Measurements from ENCODE around the gene ITSN2. TPM values are rescaled to one million over a fixed set of nuclear protein-coding genes. Genes with fewer than 3 reads are reported as not detected.

Gene ITSN2
- polyA plus RNA-seq, 1 donor from 2014 or later = 10.6 TPM

- Histone ChIP-seq H3K79me2 (replicated peaks; ENCODE audit: insufficient read depth, low read length) (no peaks in the 10 kb centered on the region), H3K36me3 (ENCODE audit: insufficient read depth, low read length) (no peaks in the 10 kb centered on the region), H3K4me2 (ENCODE audit: low read length) (no peak overlapping the region), H3K27me3 (ENCODE audit: insufficient read depth, low read depth, low read length) (no peaks in the 10 kb centered on the region), H2AFZ (ENCODE audit: low read depth, low read length) (no peak overlapping the region), H4K20me1 (ENCODE audit: insufficient read depth) (no peaks in the 10 kb centered on the region), H3K27ac (ENCODE audit: low read length) (no peak overlapping the region), H3K9ac (ENCODE audit: low read length) (no peak overlapping the region), H3K4me3 (ENCODE audit: low read length) (no peak overlapping the region), H3F3A (ENCODE audit: insufficient read depth, low read length, poor library complexity, severe bottlenecking) (no peaks in the 10 kb centered on the region), H3K9me3 (ENCODE audit: low read length) (no peaks in the 10 kb centered on the region), H3K9me2 (ENCODE audit: insufficient read depth, low read length) (no peaks in the 10 kb centered on the region)
- TF ChIP-seq CTCF (IDR thresholded peaks at IDR 0.05; ENCODE audit: poor library complexity, severe bottlenecking) (no peak), RAD21 (conservative IDR thresholded peaks at IDR 0.05) (no peak), EZH2 (IDR thresholded peaks at IDR 0.05; ENCODE audit: borderline replicate concordance, insufficient read depth, low read length, poor library complexity, severe bottlenecking) (no peak), EP300 (conservative IDR thresholded peaks at IDR 0.05; ENCODE audit: poor library complexity, severe bottlenecking) (no peak), REST (IDR thresholded peaks at IDR 0.05; ENCODE audit: borderline replicate concordance) (no peak), POLR2AphosphoS5 (IDR thresholded peaks at IDR 0.05) (no peak), SMC3 (conservative IDR thresholded peaks at IDR 0.05; ENCODE audit: poor library complexity) (no peak), MXI1 (conservative IDR thresholded peaks at IDR 0.05; ENCODE audit: poor library complexity, severe bottlenecking) (no peak), TAF1 (IDR thresholded peaks at IDR 0.05; ENCODE audit: low read depth) (no peak)
Measured at GRCh38 chr2:24211408-24211807, 148.9 kb downstream of the ITSN2 start.

- H3K4me2 ChIP-seq (ENCODE audit: low read length) = no peak overlapping the region
- no peaks in the 10 kb centered on the region for H3K36me3 ChIP-seq (ENCODE audit: insufficient read depth, low read length)
- H4K20me1 ChIP-seq (ENCODE audit: insufficient read depth) = no peaks in the 10 kb centered on the region
Measured at GRCh38 chr2:24210723-24211122, 149.6 kb downstream of the ITSN2 start.

More at GRCh38 chr2:24210723-24211122, 149.6 kb downstream of the ITSN2 start:
- H3K27ac ChIP-seq (ENCODE audit: low read length) = no peak overlapping the region
- no peaks in the 10 kb centered on the region for H3K79me2 ChIP-seq (replicated peaks; ENCODE audit: insufficient read depth, low read length)
- no peak overlapping the region for H3K9ac ChIP-seq (ENCODE audit: low read length)
- H3K27me3 ChIP-seq (ENCODE audit: insufficient read depth, low read depth, low read length) = no peaks in the 10 kb centered on the region
- no peak overlapping the region for H2AFZ ChIP-seq (ENCODE audit: low read depth, low read length)
- H3K9me3 ChIP-seq (ENCODE audit: low read length) = no peaks in the 10 kb centered on the region
- no peaks in the 10 kb centered on the region for H3F3A ChIP-seq (ENCODE audit: insufficient read depth, low read length, poor library complexity, severe bottlenecking)
- TF ChIP-seq EP300 (conservative IDR thresholded peaks at IDR 0.05; ENCODE audit: poor library complexity, severe bottlenecking) (no peak), CTCF (IDR thresholded peaks at IDR 0.05; ENCODE audit: poor library complexity, severe bottlenecking) (no peak), TAF1 (IDR thresholded peaks at IDR 0.05; ENCODE audit: low read depth) (no peak), EZH2 (IDR thresholded peaks at IDR 0.05; ENCODE audit: borderline replicate concordance, insufficient read depth, low read length, poor library complexity, severe bottlenecking) (no peak), REST (IDR thresholded peaks at IDR 0.05; ENCODE audit: borderline replicate concordance) (no peak), SMC3 (conservative IDR thresholded peaks at IDR 0.05; ENCODE audit: poor library complexity) (no peak)
- H3K4me3 ChIP-seq (ENCODE audit: low read length) = no peak overlapping the region
- no peaks in the 10 kb centered on the region for H3K9me2 ChIP-seq (ENCODE audit: insufficient read depth, low read length)
